Measurements from ENCODE around the gene CMYA5.
"Not testable (repeated sequence)": the region's sequence is repeated elsewhere in the genome, so short reads cannot be mapped to it uniquely, and the experiment has no call there.

Gene CMYA5

DNA sequence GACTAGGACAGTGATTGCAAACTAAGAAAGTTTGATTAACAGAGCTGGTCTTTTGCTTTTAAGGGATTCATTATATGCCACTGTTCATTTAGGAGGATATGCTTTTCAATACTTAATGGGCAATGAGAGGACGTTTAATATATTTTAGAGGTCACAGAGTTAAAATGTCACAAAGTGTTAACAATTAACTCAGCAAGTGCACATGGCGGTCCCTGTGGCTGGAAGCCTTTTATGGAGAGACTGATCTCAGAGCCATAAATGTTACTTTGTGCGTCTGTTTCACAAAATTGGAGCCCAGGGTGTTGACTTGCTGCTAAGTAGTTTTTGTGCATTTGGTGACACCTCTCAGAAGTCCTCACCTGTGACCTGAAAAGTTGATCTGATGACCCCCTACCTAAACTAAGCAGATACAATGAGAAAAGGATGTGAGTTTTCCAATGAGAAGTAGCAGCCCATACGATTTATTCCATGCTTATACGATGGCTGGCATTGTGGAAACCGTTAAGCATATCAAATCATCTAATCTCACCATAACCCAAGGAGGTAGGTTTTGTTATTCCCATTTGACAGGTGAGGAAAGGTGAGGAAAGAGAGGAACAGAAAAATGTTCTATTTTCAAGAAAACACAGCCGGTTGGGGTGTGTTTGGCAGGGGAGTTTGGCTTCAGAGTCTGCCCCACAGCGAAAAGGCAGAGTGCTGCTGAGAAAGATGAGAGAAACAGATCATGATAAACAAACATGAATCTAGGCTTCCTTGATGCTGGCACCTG is 64.4 kb downstream of the CMYA5 start:
- H3K4me3 ChIP-seq (ENCODE audit: control insufficient read depth, low read depth, low read length) = no peak overlapping the region
- no peak for DNase-seq (ENCODE audit: low read depth)
- TF ChIP-seq, protein P1, sequence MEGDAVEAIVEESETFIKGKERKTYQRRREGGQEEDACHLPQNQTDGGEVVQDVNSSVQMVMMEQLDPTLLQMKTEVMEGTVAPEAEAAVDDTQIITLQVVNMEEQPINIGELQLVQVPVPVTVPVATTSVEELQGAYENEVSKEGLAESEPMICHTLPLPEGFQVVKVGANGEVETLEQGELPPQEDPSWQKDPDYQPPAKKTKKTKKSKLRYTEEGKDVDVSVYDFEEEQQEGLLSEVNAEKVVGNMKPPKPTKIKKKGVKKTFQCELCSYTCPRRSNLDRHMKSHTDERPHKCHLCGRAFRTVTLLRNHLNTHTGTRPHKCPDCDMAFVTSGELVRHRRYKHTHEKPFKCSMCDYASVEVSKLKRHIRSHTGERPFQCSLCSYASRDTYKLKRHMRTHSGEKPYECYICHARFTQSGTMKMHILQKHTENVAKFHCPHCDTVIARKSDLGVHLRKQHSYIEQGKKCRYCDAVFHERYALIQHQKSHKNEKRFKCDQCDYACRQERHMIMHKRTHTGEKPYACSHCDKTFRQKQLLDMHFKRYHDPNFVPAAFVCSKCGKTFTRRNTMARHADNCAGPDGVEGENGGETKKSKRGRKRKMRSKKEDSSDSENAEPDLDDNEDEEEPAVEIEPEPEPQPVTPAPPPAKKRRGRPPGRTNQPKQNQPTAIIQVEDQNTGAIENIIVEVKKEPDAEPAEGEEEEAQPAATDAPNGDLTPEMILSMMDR (conservative IDR thresholded peaks at IDR 0.05; ENCODE audit: control insufficient read depth, insufficient read depth, low read depth, low read length) = no peak

DNA sequence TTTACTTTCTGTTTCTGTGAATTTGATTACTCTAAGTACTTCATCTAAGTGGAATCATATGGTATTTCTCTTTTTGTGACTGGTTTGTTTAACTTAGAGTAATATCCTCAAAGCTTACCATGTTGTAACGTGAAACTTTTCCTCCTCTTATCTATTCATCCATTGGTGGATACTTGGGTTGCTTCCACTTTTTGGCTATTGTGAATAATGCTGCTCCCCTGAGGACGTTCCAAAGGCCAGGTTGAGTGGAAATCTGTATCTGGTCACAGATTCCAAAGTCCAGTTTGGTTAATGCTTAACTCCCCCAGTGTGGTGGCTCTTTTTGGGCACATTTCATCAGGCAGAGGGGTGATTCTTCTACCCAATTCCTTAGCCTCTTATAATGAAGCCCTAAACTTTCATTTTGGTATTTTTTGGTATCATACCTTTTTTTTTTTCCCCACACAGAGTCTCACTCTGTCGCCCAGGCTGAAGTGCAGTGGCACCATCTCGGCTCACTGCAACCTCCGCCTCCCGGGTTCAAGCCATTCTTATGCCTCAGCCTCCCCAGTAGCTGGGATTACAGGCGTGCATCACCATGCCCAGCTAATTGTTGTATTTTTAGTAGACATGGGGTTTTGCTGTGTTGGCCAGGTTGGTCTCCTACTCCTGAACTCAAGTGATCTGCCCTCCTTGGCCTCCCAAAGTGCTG is 65.4 kb downstream of the CMYA5 start:
- H3K4me3 ChIP-seq (ENCODE audit: control insufficient read depth, low read depth, low read length) = no peak overlapping the region
- DNase-seq (ENCODE audit: low read depth) = no peak
- TF ChIP-seq, protein P1 (conservative IDR thresholded peaks at IDR 0.05; ENCODE audit: control insufficient read depth, insufficient read depth, low read depth, low read length) = no peak

DNA sequence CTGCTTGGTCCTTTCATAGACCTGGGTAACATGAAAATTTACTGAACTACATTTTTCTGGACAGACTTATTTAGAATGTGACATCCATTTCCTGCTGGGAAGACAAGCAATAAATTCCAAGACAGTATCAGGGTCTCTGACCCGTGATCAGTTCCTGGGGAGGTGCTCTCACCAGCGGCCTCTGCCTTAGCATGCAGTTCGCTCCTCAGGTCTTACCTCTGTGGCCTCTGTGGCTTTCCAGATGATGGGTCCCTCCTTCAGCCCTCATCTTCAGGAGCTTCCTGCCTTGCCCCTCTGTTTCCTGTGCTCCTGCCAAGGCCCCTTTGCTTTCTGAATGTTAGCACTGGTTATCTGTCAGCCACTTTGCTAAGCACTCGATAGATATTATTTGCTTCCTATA is 66.4 kb downstream of the CMYA5 start:
- DNase-seq (ENCODE audit: low read depth) = no peak
- no peak overlapping the region for H3K4me3 ChIP-seq (ENCODE audit: control insufficient read depth, low read depth, low read length)
- TF ChIP-seq, protein P1 (conservative IDR thresholded peaks at IDR 0.05; ENCODE audit: control insufficient read depth, insufficient read depth, low read depth, low read length) = no peak

DNA sequence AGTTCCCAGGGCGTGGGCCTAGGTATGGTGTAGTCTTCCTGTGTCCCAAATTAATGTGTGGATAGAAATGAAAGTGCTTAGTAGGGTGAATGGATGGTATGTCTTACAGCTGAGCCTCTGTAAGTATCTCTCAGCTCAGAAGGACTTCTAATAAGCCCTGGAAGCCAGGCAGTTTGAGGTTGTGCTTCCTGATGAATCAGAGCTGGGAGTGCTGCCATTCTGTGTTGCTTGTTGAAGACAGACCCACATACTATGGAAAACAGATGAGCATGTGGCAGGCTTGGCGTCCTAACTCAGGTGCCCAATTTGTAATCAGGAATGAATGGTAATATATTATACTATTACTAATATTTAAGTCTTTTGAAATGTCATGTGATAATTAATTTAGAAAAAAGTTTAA is 69.8 kb downstream of the CMYA5 start:
- peak; percentile 87 for DNase-seq (ENCODE audit: low read depth)
- TF ChIP-seq, protein P1 (conservative IDR thresholded peaks at IDR 0.05; ENCODE audit: control insufficient read depth, insufficient read depth, low read depth, low read length) = no peak
- H3K4me3 ChIP-seq (ENCODE audit: control insufficient read depth, low read depth, low read length) = no peak overlapping the region

DNA sequence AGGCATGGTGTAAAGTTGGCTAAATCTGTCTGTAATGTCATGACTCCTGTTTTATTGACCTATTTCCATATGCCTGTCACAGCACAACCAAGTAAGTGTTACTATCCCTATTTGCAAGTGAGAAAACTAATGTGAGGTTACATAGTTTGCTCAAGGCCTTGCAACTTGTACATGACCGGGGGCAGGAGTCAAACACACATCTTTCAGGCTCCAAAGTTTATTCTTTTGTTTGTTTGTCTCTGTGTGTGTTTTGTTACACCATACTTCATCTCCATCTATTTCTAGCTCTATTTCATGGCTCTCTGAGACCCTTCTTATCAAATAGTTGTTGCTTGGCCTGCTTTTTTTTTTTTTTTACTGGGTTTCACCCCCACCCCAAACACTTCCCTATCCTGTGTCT is 70.2 kb downstream of the CMYA5 start:
- TF ChIP-seq, protein P1 (conservative IDR thresholded peaks at IDR 0.05; ENCODE audit: control insufficient read depth, insufficient read depth, low read depth, low read length) = no peak

DNA sequence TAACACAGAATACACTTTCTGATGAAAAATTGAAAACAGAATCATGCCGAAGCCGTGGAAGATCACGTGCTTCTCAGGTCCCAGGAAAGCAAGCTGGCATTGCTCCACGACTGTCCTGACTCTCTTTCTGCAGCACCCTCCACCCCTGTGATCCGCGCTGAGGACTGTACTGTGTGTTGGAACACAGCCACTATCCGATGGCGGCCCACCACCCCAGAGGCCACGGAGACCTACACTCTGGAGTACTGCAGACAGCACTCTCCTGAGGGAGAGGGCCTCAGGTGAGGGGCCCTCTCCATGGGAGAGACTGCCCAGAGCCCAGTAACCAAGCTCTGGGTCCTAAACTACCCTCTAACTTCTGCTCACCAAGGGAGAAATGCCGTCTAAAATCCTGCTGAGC is 73.3 kb downstream of the CMYA5 start:
- no peak for DNase-seq (ENCODE audit: low read depth)

More for the DNA sequence above, 70.2 kb downstream of the CMYA5 start:
- DNase-seq (ENCODE audit: low read depth) = no peak
- no peak overlapping the region for H3K4me3 ChIP-seq (ENCODE audit: control insufficient read depth, low read depth, low read length)

DNA sequence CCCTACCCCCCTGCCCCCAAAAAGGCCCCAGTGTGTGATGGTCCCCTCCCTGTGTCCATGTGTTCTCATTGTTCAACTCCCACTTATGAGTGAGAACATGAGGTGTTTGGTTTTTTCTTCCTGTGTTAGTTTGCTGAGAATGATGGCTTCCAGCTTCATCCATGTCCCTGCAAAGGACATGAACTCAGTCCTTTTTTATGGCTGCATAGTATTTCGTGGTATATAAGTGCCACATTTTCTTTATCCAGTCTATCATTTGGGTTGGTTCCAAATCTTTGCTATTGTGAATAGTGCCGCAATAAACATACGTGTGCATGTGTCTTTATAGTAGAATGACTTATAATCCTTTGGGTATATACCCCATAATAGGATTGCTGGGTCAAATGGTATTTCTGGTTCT is 74.5 kb downstream of the CMYA5 start:
- not testable (repeated sequence) for DNase-seq (ENCODE audit: low read depth); H3K4me3 ChIP-seq (ENCODE audit: control insufficient read depth, low read depth, low read length)

More for the DNA sequence above, 73.3 kb downstream of the CMYA5 start:
- TF ChIP-seq, protein P1 (conservative IDR thresholded peaks at IDR 0.05; ENCODE audit: control insufficient read depth, insufficient read depth, low read depth, low read length) = no peak
- H3K4me3 ChIP-seq (ENCODE audit: control insufficient read depth, low read depth, low read length) = no peak overlapping the region
